ENCODE results near the gene HOOK2. TPM values are rescaled to one million over a fixed set of nuclear protein-coding genes. Genes with fewer than 3 reads are reported as not detected.

Gene HOOK2
- total and polyA plus RNA-seq, 9 of the 15 experiments (the other 6 are each of a cell fraction or from before 2014, with no cell fraction given), result 1.3 to 17.2 (median 9.9) TPM

- in situ Hi-C loops (cut with MboI), result no loop called here
- H3K9me3 ChIP-seq (replicated peaks; ENCODE audit: control insufficient read depth, insufficient read depth, low read depth, low read length), result no peaks in the 10 kb centered on the region
- H3K4me2 ChIP-seq (ENCODE audit: insufficient read depth, low read length), result no peak overlapping the region
- H3K27me3 ChIP-seq (ENCODE audit: control insufficient read depth in 2 of 2, insufficient read depth in 2 of 2, low read length in 2 of 2), result no peaks in the 10 kb centered on the region
- ATAC-seq (no peak), FAIRE-seq (no peak), DNase-seq (ENCODE audit: extremely low read depth in 1 of 4, low spot score in 3 of 4) (no peak)
- no peak overlapping the region for H2AFZ ChIP-seq (ENCODE audit: low read depth, low read length)
- H3K9ac ChIP-seq (ENCODE audit: insufficient read depth in 1 of 2, low read depth in 2 of 2, low read length in 2 of 2), result no peak overlapping the region
- TF ChIP-seq, protein P1, sequence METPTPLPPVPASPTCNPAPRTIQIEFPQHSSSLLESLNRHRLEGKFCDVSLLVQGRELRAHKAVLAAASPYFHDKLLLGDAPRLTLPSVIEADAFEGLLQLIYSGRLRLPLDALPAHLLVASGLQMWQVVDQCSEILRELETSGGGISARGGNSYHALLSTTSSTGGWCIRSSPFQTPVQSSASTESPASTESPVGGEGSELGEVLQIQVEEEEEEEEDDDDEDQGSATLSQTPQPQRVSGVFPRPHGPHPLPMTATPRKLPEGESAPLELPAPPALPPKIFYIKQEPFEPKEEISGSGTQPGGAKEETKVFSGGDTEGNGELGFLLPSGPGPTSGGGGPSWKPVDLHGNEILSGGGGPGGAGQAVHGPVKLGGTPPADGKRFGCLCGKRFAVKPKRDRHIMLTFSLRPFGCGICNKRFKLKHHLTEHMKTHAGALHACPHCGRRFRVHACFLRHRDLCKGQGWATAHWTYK (CRISPR knock-in tag; IDR thresholded peaks at IDR 0.05), result no peak
- TF ChIP-seq HDAC3 (IDR thresholded peaks at IDR 0.05; ENCODE audit: borderline replicate concordance, partially characterized antibody) (no peak), POLR2AphosphoS5 (IDR thresholded peaks at IDR 0.05; ENCODE audit: control insufficient read depth, insufficient read depth, low read depth, low read length) (no peak), RBM15 (IDR thresholded peaks at IDR 0.05; ENCODE audit: insufficient read depth, low read length) (no peak), HOXB6 (CRISPR knock-in tag; IDR thresholded peaks at IDR 0.05; ENCODE audit: borderline replicate concordance) (no peak), HBP1 (CRISPR knock-in tag; IDR thresholded peaks at IDR 0.05) (no peak), UBTF (IDR thresholded peaks at IDR 0.05; ENCODE audit: borderline replicate concordance in 1 of 2, low read depth in 2 of 2, low read length in 2 of 2) (no peak), DACH1 (IDR thresholded peaks at IDR 0.05; ENCODE audit: partially characterized antibody) (no peak), SRSF9 (IDR thresholded peaks at IDR 0.05; ENCODE audit: borderline replicate concordance, low read depth, low read length) (no peak), PHB (CRISPR knock-in tag; IDR thresholded peaks at IDR 0.05) (no peak), ZNF347 (CRISPR knock-in tag; IDR thresholded peaks at IDR 0.05; ENCODE audit: low read depth) (no peak), PYGO2 (tag; IDR thresholded peaks at IDR 0.05) (no peak), BRD9 (IDR thresholded peaks at IDR 0.05; ENCODE audit: low read depth, partially characterized antibody) (no peak)
- TF ChIP-seq, protein P2, sequence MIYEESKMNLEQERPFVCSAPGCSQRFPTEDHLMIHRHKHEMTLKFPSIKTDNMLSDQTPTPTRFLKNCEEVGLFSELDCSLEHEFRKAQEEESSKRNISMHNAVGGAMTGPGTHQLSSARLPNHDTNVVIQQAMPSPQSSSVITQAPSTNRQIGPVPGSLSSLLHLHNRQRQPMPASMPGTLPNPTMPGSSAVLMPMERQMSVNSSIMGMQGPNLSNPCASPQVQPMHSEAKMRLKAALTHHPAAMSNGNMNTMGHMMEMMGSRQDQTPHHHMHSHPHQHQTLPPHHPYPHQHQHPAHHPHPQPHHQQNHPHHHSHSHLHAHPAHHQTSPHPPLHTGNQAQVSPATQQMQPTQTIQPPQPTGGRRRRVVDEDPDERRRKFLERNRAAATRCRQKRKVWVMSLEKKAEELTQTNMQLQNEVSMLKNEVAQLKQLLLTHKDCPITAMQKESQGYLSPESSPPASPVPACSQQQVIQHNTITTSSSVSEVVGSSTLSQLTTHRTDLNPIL (CRISPR knock-in tag; IDR thresholded peaks at IDR 0.05), result no peak
- peaks cover 6% of the 10 kb centered on the region; the same call in 1 of the 3 replicates for H3K36me3 ChIP-seq (ENCODE audit: control insufficient read depth, insufficient read depth, low read length)
- peaks cover 3 to 37% of the 10 kb centered on the region in 2 experiments; a peak in 3 of 5 replicates for H3K4me1 ChIP-seq (replicated peaks in 1 of 2; ENCODE audit: control insufficient read depth in 2 of 2, insufficient read depth in 2 of 2, low read length in 2 of 2)
- ChIA-PET CTCF (ENCODE audit: low intra/inter-chr PET ratio) (no interaction called here), POLR2A (interaction anchor here (0.6 to 1.1 kb wide), 3 partner anchors 13 to 39 kb away, joined by 3 read pairs; no protein-coding TSS in a partner anchor)
- no peak overlapping the region for H3K27ac ChIP-seq (ENCODE audit: extremely low read depth, low read depth, low read length)
- no peaks in the 10 kb centered on the region for H3K79me2 ChIP-seq (ENCODE audit: control insufficient read depth, insufficient read depth, low read length)
- intact Hi-C loops (cut with micrococcal nuclease), result no loop called here
- no TSS peak for BruUV-seq (replicated peaks)
- H3K4me3 ChIP-seq, result no peak overlapping the region
- H4K20me1 ChIP-seq (replicated peaks; ENCODE audit: control insufficient read depth, insufficient read depth, low read length), result no peaks in the 10 kb centered on the region
- no peaks in the 10 kb centered on the region for H3K9me1 ChIP-seq (ENCODE audit: control insufficient read depth, insufficient read depth, low read length)
- 89% methylated on average over 11 of the region's 11 CpGs for WGBS (ENCODE audit: insufficient coverage, low coverage, missing lambda C conversion rate)
Measured at GRCh38 chr19:12763100-12763499, 12.3 kb downstream of the HOOK2 start.
